ENCODE measurements around the gene ZNF256. TPM values are rescaled to one million over a fixed set of nuclear protein-coding genes. Genes with fewer than 3 reads are reported as not detected.
A peak's percentile ranks its signal among the peaks of the same experiment; 100 is the strongest.

Gene ZNF256
- total and polyA plus RNA-seq, 2 of the 13 experiments (the other 11 are each of a cell fraction or from before 2014, with no cell fraction given), result 3.8 to 6.0 TPM

- no peak for TF ChIP-seq NFAT5 (CRISPR knock-in tag; IDR thresholded peaks at IDR 0.05)
- TF ChIP-seq ZNF784 (CRISPR knock-in tag; IDR thresholded peaks at IDR 0.05; ENCODE audit: borderline replicate concordance), result 0 out of 2 replicates have a peak, but pooled peaks have one; percentile 20
Observed at GRCh38 chr19:57947088-57947418, 453 bp downstream of the ZNF256 start (continued).

GRCh38 chr19:57946316-57946715 lies 1.2 kb downstream of the ZNF256 start:
- H3K4me1 ChIP-seq (ENCODE audit: insufficient read depth, low read length), result peaks cover 15% of the 10 kb centered on the region
- H3K9ac ChIP-seq (ENCODE audit: insufficient read depth, low read depth, low read length), result peak overlapping the region; percentile 84; the same call in 1 of the 2 replicates
- in situ Hi-C loops (cut with HindIII; ENCODE audit: extremely low pct_ligation_motif_present, low pct_unique_long_range_greater_than_20kb) (no loop called here), intact Hi-C loops (cut with micrococcal nuclease; ENCODE audit: unreplicated experiment) (no loop called here)
- peak overlapping the region; percentile 76 to 90 (median 88) for H3K4me3 ChIP-seq (replicated peaks in 1 of 3; ENCODE audit: insufficient read depth in 1 of 3, low read depth in 2 of 3, low read length in 3 of 3)
- ATAC-seq (no peak), DNase-seq (ENCODE audit: low spot score) (no peak), FAIRE-seq (no peak)
- H3K36me3 ChIP-seq (replicated peaks in 1 of 2; ENCODE audit: control insufficient read depth in 1 of 2, insufficient read depth in 2 of 2, low read length in 2 of 2), result peaks cover 7 to 26% of the 10 kb centered on the region in 2 experiments; a peak in 4 of 5 replicates
- ChIA-PET POLR2A (no interaction called here), CTCF (ENCODE audit: low intra/inter-chr PET ratio, low total read pairs) (no interaction called here)
- no peak overlapping the region for H2AFZ ChIP-seq (ENCODE audit: low read length)
- H3K27me3 ChIP-seq (ENCODE audit: control insufficient read depth in 1 of 2, insufficient read depth in 2 of 2, low read length in 2 of 2), result no peaks in the 10 kb centered on the region; a peak in 1 of 5 replicates
- peaks cover 36% of the 10 kb centered on the region for H3K9me3 ChIP-seq (ENCODE audit: low read length)
- no peaks in the 10 kb centered on the region for H4K20me1 ChIP-seq (ENCODE audit: insufficient read depth, low read length)
- WGBS (ENCODE audit: low lambda C conversion rate), result 69% methylated on average over 2 of the region's 2 CpGs
- peak overlapping the region; percentile 90 for H3K4me2 ChIP-seq (ENCODE audit: low read depth, low read length)
- TF ChIP-seq IKZF5 (CRISPR knock-in tag; IDR thresholded peaks at IDR 0.05), result no peak
- H3K27ac ChIP-seq (ENCODE audit: extremely low read length, insufficient read depth, low read length), result no peak overlapping the region
- peaks cover 21% of the 10 kb centered on the region for H3K79me2 ChIP-seq (ENCODE audit: insufficient read depth, low read length)
- BruUV-seq (replicated peaks), result TSS peak; percentile 60

Measured in HepG2 (cell line).